Body of pancreas (tissue), 4 donors: Measurements from ENCODE around the gene MRO.

Source experiments
- CTCF ChIP-seq, 7 experiments: fragments of 450-650 bp in 4 of 7; fragments of 200-600 bp in 3 of 7; sonication (generic) in 3 of 7; IDR thresholded peaks; one replicate each; pipeline ENCODE4 v1.5.1; 2016 to 2019; ENCODE audit warnings: antibody characterized with exemption in 7 of 7
- POLR2A ChIP-seq, 3 donors: fragments of 450-650 bp; IDR thresholded peaks; one replicate each; pipeline ENCODE4 v1.6.1; 2016; ENCODE audit warnings: antibody characterized with exemption in 3 of 3, mild to moderate bottlenecking in 2 of 3

GRCh38 chr18:50792885-50793284, 26.9 kb downstream of the MRO start:
- TF ChIP-seq CTCF (IDR thresholded peaks at IDR 0.05) (no peak), POLR2A (IDR thresholded peaks at IDR 0.05) (no peak)
